RWPE2 (cell line): Measurements from ENCODE around the gene CPM.

Experiments used
- ATAC-seq: fragments of 200-7000 bp; cut with Tn5 transposase; 3 replicates; pipeline ENCODE4 v1.9.1; 2021; ENCODE audit warnings: low read depth
- DNase-seq: peaks from one replicate; pipeline ENCODE4 v3.0.0-alpha.2; 2020; ENCODE audit warnings: low spot score
- H3K27ac ChIP-seq: fragments of 450-650 bp; 2 replicates; pipeline ENCODE4 v1.5.1; 2017; ENCODE audit warnings: mild to moderate bottlenecking; ENCODE audit not compliant: poor library complexity, severe bottlenecking
- H3K27me3 ChIP-seq: fragments of 250-450 bp; sonication (Bioruptor Pico); 2 replicates; pipeline ENCODE4 v1.5.1; 2021; ENCODE audit warnings: mild to moderate bottlenecking, moderate library complexity; ENCODE audit not compliant: insufficient read depth, poor library complexity, severe bottlenecking
- H3K36me3 ChIP-seq: fragments of 250-450 bp; sonication (Bioruptor Pico); 2 replicates; pipeline ENCODE4 v1.5.1; 2020; ENCODE audit warnings: low read depth, mild to moderate bottlenecking, moderate library complexity
- H3K4me1 ChIP-seq: fragments of 250-450 bp; sonication (Bioruptor Pico); 2 replicates; pipeline ENCODE4 v1.5.1; 2021; ENCODE audit warnings: mild to moderate bottlenecking, moderate library complexity; ENCODE audit not compliant: insufficient read depth, poor library complexity, severe bottlenecking
- H3K4me3 ChIP-seq: fragments of 250-450 bp; sonication (Bioruptor Pico); 2 replicates; pipeline ENCODE4 v1.5.1; 2021; ENCODE audit warnings: mild to moderate bottlenecking, moderate library complexity; ENCODE audit not compliant: severe bottlenecking
- H3K9me3 ChIP-seq: fragments of 250-450 bp; sonication (Bioruptor Pico); 2 replicates; pipeline ENCODE4 v1.5.1; 2021; ENCODE audit warnings: mild to moderate bottlenecking, moderate library complexity; ENCODE audit not compliant: severe bottlenecking
- TF ChIP-seq, protein P1 (sequence below): fragments of 450-650 bp; IDR thresholded peaks from one replicate; pipeline ENCODE4 v1.5.1; 2017; ENCODE audit warnings: mild to moderate bottlenecking, moderate library complexity; ENCODE audit not compliant: poor library complexity, severe bottlenecking

CPM gene

DNA sequence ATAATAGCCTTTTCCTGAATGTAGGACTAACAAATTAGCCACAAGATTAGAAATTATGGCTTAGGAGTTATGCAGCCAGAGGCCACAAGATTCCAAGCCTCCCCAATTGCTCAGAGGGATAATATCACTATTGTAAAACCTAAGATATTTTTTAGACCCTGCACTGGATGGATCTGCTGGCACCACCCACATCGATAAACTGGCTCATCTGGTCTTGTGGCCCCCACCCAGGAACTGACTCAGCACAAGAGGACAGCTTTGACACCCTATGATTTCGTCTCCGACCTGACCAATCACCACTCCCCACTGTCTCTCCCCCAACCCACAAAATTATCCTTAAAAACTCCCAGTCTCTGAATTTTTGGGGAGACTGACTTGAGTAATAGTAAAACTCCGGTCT is 54.7 kb downstream of the CPM start:
- no peaks in the 10 kb centered on the region for H3K27me3 ChIP-seq
- no peaks in the 10 kb centered on the region for H3K4me1 ChIP-seq
- DNase-seq, result no peak
- peaks cover 2% of the 10 kb centered on the region for H3K9me3 ChIP-seq
- no peak for ATAC-seq
- no peak overlapping the region for H3K4me3 ChIP-seq
- TF ChIP-seq, protein P1, sequence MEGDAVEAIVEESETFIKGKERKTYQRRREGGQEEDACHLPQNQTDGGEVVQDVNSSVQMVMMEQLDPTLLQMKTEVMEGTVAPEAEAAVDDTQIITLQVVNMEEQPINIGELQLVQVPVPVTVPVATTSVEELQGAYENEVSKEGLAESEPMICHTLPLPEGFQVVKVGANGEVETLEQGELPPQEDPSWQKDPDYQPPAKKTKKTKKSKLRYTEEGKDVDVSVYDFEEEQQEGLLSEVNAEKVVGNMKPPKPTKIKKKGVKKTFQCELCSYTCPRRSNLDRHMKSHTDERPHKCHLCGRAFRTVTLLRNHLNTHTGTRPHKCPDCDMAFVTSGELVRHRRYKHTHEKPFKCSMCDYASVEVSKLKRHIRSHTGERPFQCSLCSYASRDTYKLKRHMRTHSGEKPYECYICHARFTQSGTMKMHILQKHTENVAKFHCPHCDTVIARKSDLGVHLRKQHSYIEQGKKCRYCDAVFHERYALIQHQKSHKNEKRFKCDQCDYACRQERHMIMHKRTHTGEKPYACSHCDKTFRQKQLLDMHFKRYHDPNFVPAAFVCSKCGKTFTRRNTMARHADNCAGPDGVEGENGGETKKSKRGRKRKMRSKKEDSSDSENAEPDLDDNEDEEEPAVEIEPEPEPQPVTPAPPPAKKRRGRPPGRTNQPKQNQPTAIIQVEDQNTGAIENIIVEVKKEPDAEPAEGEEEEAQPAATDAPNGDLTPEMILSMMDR, result no peak
- no peak overlapping the region for H3K27ac ChIP-seq
- H3K36me3 ChIP-seq, result no peaks in the 10 kb centered on the region

GRCh38 chr12:68877583-68877982 is 55.4 kb downstream of the CPM start:
- no peak for DNase-seq
- no peaks in the 10 kb centered on the region for H3K36me3 ChIP-seq
- TF ChIP-seq, protein P1, result no peak

DNA sequence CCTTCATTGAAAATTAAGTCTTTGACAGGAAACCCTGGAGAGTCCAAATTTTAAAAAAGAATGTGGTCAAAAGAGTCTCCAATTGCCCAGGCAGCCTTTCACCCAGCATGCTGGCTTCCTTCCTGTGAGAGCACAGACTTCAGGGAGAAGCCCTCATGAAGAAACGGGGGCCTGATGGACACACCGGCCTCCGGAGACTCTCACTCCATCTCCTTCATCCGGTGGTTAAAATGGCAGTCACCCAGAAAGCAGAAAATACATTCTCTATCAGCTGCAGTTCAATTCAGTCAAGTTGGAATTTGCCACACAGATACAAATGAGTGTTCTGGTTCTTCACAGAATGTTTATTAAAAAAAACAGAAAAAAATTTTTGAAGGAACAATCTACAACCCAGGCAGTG is 56.5 kb downstream of the CPM start:
- no peak for ATAC-seq
- Histone ChIP-seq H3K27ac (no peak overlapping the region), H3K27me3 (no peaks in the 10 kb centered on the region), H3K36me3 (no peaks in the 10 kb centered on the region), H3K4me3 (no peak overlapping the region), H3K9me3 (peaks cover 2% of the 10 kb centered on the region), H3K4me1 (no peaks in the 10 kb centered on the region)
- TF ChIP-seq, protein P1, result no peak
- no peak for DNase-seq

More at GRCh38 chr12:68877583-68877982, 55.4 kb downstream of the CPM start:
- no peak overlapping the region for H3K27ac ChIP-seq
- no peaks in the 10 kb centered on the region for H3K4me1 ChIP-seq
- no peak overlapping the region for H3K4me3 ChIP-seq
- no peaks in the 10 kb centered on the region for H3K27me3 ChIP-seq
- no peak for ATAC-seq
- peaks cover 2% of the 10 kb centered on the region for H3K9me3 ChIP-seq

DNA sequence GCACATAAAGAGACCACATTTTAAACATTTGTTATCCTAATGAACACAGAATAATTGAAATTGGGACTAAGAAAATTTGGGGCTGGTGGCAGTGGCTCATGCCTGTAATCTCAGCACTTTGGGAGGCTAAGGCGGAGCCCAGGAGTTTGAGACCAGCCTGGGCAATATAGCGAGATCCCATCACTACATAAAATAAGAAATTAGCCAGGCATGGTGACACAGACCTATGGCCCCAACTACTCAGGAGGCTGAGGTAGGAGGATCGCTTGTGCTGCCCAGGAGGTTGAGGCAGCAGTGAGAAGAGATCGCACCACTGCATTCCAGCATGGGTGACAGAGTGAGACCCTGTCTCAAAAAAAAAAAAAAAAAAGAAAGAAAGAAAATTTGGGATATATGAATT is 59.7 kb downstream of the CPM start:
- TF ChIP-seq, protein P1, result no peak
- H3K9me3 ChIP-seq, result no peaks in the 10 kb centered on the region
- H3K4me1 ChIP-seq, result no peaks in the 10 kb centered on the region
- no peak overlapping the region for H3K27ac ChIP-seq
- H3K4me3 ChIP-seq, result no peak overlapping the region
- H3K36me3 ChIP-seq, result no peaks in the 10 kb centered on the region
- no peak for ATAC-seq
- no peak for DNase-seq
- H3K27me3 ChIP-seq, result no peaks in the 10 kb centered on the region

GRCh38 chr12:68871921-68872320 is 61.0 kb downstream of the CPM start:
- Histone ChIP-seq H3K36me3 (no peaks in the 10 kb centered on the region), H3K27me3 (no peaks in the 10 kb centered on the region), H3K4me3 (no peak overlapping the region), H3K4me1 (no peaks in the 10 kb centered on the region), H3K27ac (no peak overlapping the region), H3K9me3 (no peaks in the 10 kb centered on the region)
- ATAC-seq (no peak), DNase-seq (no peak)
- TF ChIP-seq, protein P1, result peak; percentile 44
